ENCODE measurements around the gene KAT6B. TPM values are rescaled to one million over a fixed set of nuclear protein-coding genes. Genes with fewer than 3 reads are reported as not detected.

KAT6B gene
- total and polyA plus RNA-seq, 10 of the 15 experiments (the other 5 are each of a cell fraction or from before 2014, with no cell fraction given), result 2.7 to 22.6 (median 15.7) TPM

- BruUV-seq (replicated peaks), result no TSS peak
- Histone ChIP-seq H3K79me2 (ENCODE audit: control insufficient read depth, insufficient read depth, low read length) (no peaks in the 10 kb centered on the region), H3K27ac (ENCODE audit: control insufficient read depth, insufficient read depth) (no peak overlapping the region), H3K4me1 (ENCODE audit: control insufficient read depth, insufficient read depth, low read length) (no peaks in the 10 kb centered on the region), H3K4me2 (ENCODE audit: control insufficient read depth, insufficient read depth) (no peak overlapping the region), H3K9me3 (replicated peaks; ENCODE audit: control insufficient read depth, insufficient read depth, low read length) (no peaks in the 10 kb centered on the region), H3K36me3 (ENCODE audit: control insufficient read depth in 2 of 2, insufficient read depth in 2 of 2, low read length in 1 of 2) (no peaks in the 10 kb centered on the region), H4K20me1 (ENCODE audit: control insufficient read depth, insufficient read depth) (no peaks in the 10 kb centered on the region), H2AFZ (ENCODE audit: control insufficient read depth, low read depth, low read length) (no peak overlapping the region), H3K9ac (ENCODE audit: control insufficient read depth, insufficient read depth, low read length) (no peak overlapping the region), H3K4me3 (no peak overlapping the region), H3K27me3 (replicated peaks in 1 of 2; ENCODE audit: control insufficient read depth in 2 of 2, insufficient read depth in 2 of 2, low read length in 1 of 2) (no peaks in the 10 kb centered on the region; a peak in 1 of 4 replicates)
- ChIA-PET RAD21 (ENCODE audit: unreplicated experiment) (no interaction called here), POLR2A (no interaction called here), CTCF (no interaction called here), SMC1A (ENCODE audit: uncharacterized antibody, unreplicated experiment) (no interaction called here)
- ATAC-seq (no peak), FAIRE-seq (no peak), DNase-seq (ENCODE audit: low read depth, low spot score) (no peak)
- no peak for TF ChIP-seq BMI1 (IDR thresholded peaks at IDR 0.05; ENCODE audit: borderline replicate concordance)
- no peak for TF ChIP-seq CBX3 (IDR thresholded peaks at IDR 0.05; ENCODE audit: borderline replicate concordance, low read depth)
- no peak for TF ChIP-seq BACH1 (IDR thresholded peaks at IDR 0.05; ENCODE audit: borderline replicate concordance)
- TF ChIP-seq SMAD1 (IDR thresholded peaks at IDR 0.05; ENCODE audit: low read depth, partially characterized antibody), result no peak
- TF ChIP-seq PKNOX1 (IDR thresholded peaks at IDR 0.05), result no peak
- TF ChIP-seq ZNF217 (IDR thresholded peaks at IDR 0.05), result no peak
- TF ChIP-seq TBL1XR1 (IDR thresholded peaks at IDR 0.05; ENCODE audit: low read depth, low read length), result no peak
- no peak for TF ChIP-seq YY1 (IDR thresholded peaks at IDR 0.05; ENCODE audit: low read depth, low read length)
- TF ChIP-seq YBX1 (IDR thresholded peaks at IDR 0.05), result no peak
- no peak for TF ChIP-seq STAT3 (IDR thresholded peaks at IDR 0.05; ENCODE audit: low read depth, low read length)
- no peak for TF ChIP-seq ZBED1 (IDR thresholded peaks at IDR 0.05; ENCODE audit: borderline replicate concordance)
- no peak for TF ChIP-seq SRF (IDR thresholded peaks at IDR 0.05; ENCODE audit: low read depth in 2 of 2, low read length in 2 of 2)
- no peak for TF ChIP-seq TAF1 (IDR thresholded peaks at IDR 0.05; ENCODE audit: borderline replicate concordance, low read depth, low read length)
- no peak for TF ChIP-seq CREM (IDR thresholded peaks at IDR 0.05; ENCODE audit: low read depth)
- TF ChIP-seq KAT2A (conservative IDR thresholded peaks at IDR 0.05; ENCODE audit: control insufficient read depth, low read depth, low read length), result no peak
- no peak for TF ChIP-seq IRF4 (IDR thresholded peaks at IDR 0.05; ENCODE audit: low read depth, low read length)
- no peak for TF ChIP-seq JUND (IDR thresholded peaks at IDR 0.05; ENCODE audit: low read depth, low read length)
- no peak for TF ChIP-seq NFXL1 (IDR thresholded peaks at IDR 0.05; ENCODE audit: borderline replicate concordance)
- TF ChIP-seq TARDBP (IDR thresholded peaks at IDR 0.05; ENCODE audit: borderline replicate concordance), result no peak
- TF ChIP-seq ZNF207 (IDR thresholded peaks at IDR 0.05; ENCODE audit: borderline replicate concordance), result no peak
- intact Hi-C loops (cut with micrococcal nuclease; ENCODE audit: unreplicated experiment), result no loop called here
- WGBS (ENCODE audit: insufficient coverage, insufficient replicate concordance, low lambda C conversion rate, missing lambda C conversion rate), result 79% methylated on average over 4 of the region's 4 CpGs
- in situ Hi-C loops (cut with MboI), result no loop called here
These were observed 254.2 kb downstream of the KAT6B start for GRCh38 chr10:75080554-75080953.
